Measurements from ENCODE around the gene TMBIM1.

DNA sequence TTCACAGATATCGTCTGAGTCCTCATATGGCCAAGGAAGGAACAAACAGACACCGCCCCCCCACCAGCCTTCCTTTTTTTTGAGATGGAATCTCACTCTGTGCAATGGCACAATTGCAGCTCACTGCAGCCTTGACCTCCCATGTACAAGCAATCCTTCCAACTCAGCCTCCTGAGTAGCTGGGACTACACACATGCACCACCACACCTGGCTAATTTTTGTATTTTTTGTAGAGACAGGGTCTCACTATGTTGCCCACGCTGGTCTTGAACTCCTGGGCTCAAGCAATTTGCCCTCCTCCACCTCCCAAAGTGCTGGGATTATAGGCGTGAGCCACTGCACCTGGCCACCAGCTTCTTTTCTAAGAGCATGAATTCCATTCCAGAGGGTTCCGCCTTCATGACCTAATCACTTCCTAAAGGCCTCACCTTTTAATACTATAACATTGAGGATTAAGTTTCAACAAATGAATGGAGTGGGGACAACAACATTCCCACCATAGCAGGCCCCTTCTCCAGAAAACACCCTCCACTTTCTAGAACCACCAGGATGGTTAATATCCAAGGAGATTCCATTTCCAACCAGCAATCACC is 2.2 kb upstream of the TMBIM1 start:
- TF ChIP-seq, protein P1, sequence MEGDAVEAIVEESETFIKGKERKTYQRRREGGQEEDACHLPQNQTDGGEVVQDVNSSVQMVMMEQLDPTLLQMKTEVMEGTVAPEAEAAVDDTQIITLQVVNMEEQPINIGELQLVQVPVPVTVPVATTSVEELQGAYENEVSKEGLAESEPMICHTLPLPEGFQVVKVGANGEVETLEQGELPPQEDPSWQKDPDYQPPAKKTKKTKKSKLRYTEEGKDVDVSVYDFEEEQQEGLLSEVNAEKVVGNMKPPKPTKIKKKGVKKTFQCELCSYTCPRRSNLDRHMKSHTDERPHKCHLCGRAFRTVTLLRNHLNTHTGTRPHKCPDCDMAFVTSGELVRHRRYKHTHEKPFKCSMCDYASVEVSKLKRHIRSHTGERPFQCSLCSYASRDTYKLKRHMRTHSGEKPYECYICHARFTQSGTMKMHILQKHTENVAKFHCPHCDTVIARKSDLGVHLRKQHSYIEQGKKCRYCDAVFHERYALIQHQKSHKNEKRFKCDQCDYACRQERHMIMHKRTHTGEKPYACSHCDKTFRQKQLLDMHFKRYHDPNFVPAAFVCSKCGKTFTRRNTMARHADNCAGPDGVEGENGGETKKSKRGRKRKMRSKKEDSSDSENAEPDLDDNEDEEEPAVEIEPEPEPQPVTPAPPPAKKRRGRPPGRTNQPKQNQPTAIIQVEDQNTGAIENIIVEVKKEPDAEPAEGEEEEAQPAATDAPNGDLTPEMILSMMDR (IDR thresholded peaks at IDR 0.05): no peak
- no peak for TF ChIP-seq POLR2A (IDR thresholded peaks at IDR 0.05)
